ENCODE measurements around the gene GOLGA5. TPM values are rescaled to one million over a fixed set of nuclear protein-coding genes. Genes with fewer than 3 reads are reported as not detected.

Gene GOLGA5
- total and polyA plus RNA-seq, 2 of the 8 experiments (the other 6 are each of a cell fraction or from before 2014, with no cell fraction given), result 13.0 to 25.4 TPM

DNA sequence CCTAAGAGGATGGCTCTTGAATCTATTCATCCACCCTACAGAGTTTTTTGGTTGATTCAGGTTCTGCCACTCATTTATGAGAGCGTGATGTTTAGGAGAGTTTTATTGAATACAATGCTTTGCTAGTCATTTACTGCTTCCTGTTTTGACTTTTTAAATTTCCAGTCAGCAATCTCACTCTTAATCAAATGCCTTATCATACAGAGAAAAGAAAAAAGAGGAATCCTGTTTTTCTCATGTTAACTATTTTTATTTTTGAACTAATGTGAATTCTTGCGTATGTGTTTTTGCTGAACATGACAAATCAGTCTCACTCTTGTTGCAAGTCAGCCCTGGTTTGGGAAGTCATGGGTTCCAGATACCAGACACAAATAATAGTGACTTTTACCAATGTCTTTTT is 23.6 kb upstream of the GOLGA5 start:
- no peak overlapping the region for H3K4ac ChIP-seq (replicated peaks; ENCODE audit: insufficient read length, low read depth, low read length)
- no peaks in the 10 kb centered on the region for H3K9me3 ChIP-seq (ENCODE audit: insufficient read depth in 2 of 2, low read depth in 1 of 2, low read length in 1 of 2)
- H3K36me3 ChIP-seq (ENCODE audit: control insufficient read depth in 2 of 4, insufficient read depth in 4 of 4, low read length in 3 of 4), result no peaks in the 10 kb centered on the region
- no peak overlapping the region for H4K91ac ChIP-seq (replicated peaks; ENCODE audit: insufficient read length, low read length)
- H3K4me3 ChIP-seq (ENCODE audit: extremely low read depth in 1 of 4, insufficient read depth in 2 of 4, low read depth in 3 of 4, low read length in 4 of 4), result no peak overlapping the region
- no peaks in the 10 kb centered on the region for H3K23me2 ChIP-seq (ENCODE audit: low read depth, low read length)
- DNase-seq (ENCODE audit: low read depth in 1 of 2, low spot score in 2 of 2) (no peak), FAIRE-seq (no peak)
- no peak overlapping the region for H2AK5ac ChIP-seq (ENCODE audit: low read depth, low read length)
- no peak overlapping the region for H4K5ac ChIP-seq (ENCODE audit: insufficient read length, low read depth, low read length)
- H3K27ac ChIP-seq (ENCODE audit: low read depth, low read length), result no peak overlapping the region
- H3K79me1 ChIP-seq (ENCODE audit: low read depth, low read length), result no peaks in the 10 kb centered on the region
- H3K14ac ChIP-seq (ENCODE audit: insufficient read length), result no peak overlapping the region
- H2BK12ac ChIP-seq (ENCODE audit: low read depth, low read length), result no peak overlapping the region
- H3K18ac ChIP-seq (ENCODE audit: extremely low read depth, low read length), result no peak overlapping the region
- H2BK15ac ChIP-seq (ENCODE audit: low read length), result no peak overlapping the region
- POLR2A ChIA-PET (ENCODE audit: partially characterized antibody), result no interaction called here
- no peak overlapping the region for H3K4me2 ChIP-seq (ENCODE audit: insufficient read depth in 1 of 2, low read depth in 2 of 2, low read length in 2 of 2)
- CTCF ChIA-PET (ENCODE audit: partially characterized antibody), result no interaction called here
- no peak overlapping the region for H3K9ac ChIP-seq (replicated peaks in 1 of 4; ENCODE audit: extremely low read depth in 1 of 4, low read depth in 3 of 4, low read length in 3 of 4)
- H4K8ac ChIP-seq (ENCODE audit: extremely low read depth, insufficient read depth, low read length), result no peak overlapping the region
- no peaks in the 10 kb centered on the region; a peak in 1 of 7 replicates for H3K27me3 ChIP-seq (replicated peaks in 1 of 4; ENCODE audit: control insufficient read depth in 3 of 4, extremely low read depth in 1 of 4, insufficient read depth in 3 of 4, low read length in 3 of 4)
- WGBS, 2 experiments (ENCODE audit: extremely low coverage in 1 of 2, insufficient coverage in 1 of 2, insufficient read length in 1 of 2, insufficient replicate concordance in 2 of 2, low coverage in 1 of 2, low lambda C conversion rate in 2 of 2, missing lambda C conversion rate in 1 of 2), result 98% methylated on average over 2 of the region's 2 CpGs; no CpG with 5 or more reads in 1 of the 2 experiments
- H3K56ac ChIP-seq (replicated peaks; ENCODE audit: insufficient read length, low read depth, low read length), result no peak overlapping the region
- no peak overlapping the region for H2BK120ac ChIP-seq (replicated peaks; ENCODE audit: low read depth, low read length)
- H4K20me1 ChIP-seq (replicated peaks in 1 of 2; ENCODE audit: control insufficient read depth in 1 of 2, insufficient read depth in 2 of 2, low read length in 2 of 2), result no peaks in the 10 kb centered on the region
- no peak overlapping the region for H2AFZ ChIP-seq (ENCODE audit: low read length)
- no peak overlapping the region for H2BK5ac ChIP-seq (ENCODE audit: low read depth, low read length)
- H3K4me1 ChIP-seq (replicated peaks in 1 of 4; ENCODE audit: control insufficient read depth in 3 of 4, insufficient read depth in 4 of 4, low read length in 3 of 4), result no peaks in the 10 kb centered on the region
- no peaks in the 10 kb centered on the region for H3K79me2 ChIP-seq (ENCODE audit: control insufficient read depth in 1 of 2, insufficient read depth in 2 of 2, low read length in 2 of 2)
- H2BK20ac ChIP-seq (ENCODE audit: low read length), result no peak overlapping the region
- no peak overlapping the region for H3K23ac ChIP-seq (ENCODE audit: insufficient read length)
- TF ChIP-seq SP2 (IDR thresholded peaks at IDR 0.05; ENCODE audit: low read length), result no peak
- TF ChIP-seq SIX5 (IDR thresholded peaks at IDR 0.05; ENCODE audit: low read depth, low read length), result no peak
